T-helper 2 cell treated with Interferon-gamma antibody and Interleukin-4, amounts not matched to agents 100 ng/mL and 5 ng/mL, for 36 hours (primary cell): Measurements from ENCODE around the gene CDC20B. TPM values are rescaled to one million over a fixed set of nuclear protein-coding genes. Genes with fewer than 3 reads are reported as not detected.
"Not testable (repeated sequence)": the region's sequence is repeated elsewhere in the genome, so short reads cannot be mapped to it uniquely, and the experiment has no call there.

Experiments
- intact Hi-C: fragments of 100-400 bp; cut with micrococcal nuclease; formaldehyde crosslinking; loops from one replicate; pipeline ENCODE4 v1.15.1; 2023
- total RNA-seq: library from RNA; stranded (reverse); gene quantifications from 2 replicates; pipeline ENCODE4 v1.2.3, GENCODE V29; 2022

Gene CDC20B
- total RNA-seq, 1 donor from 2014 or later, result 0.14 TPM

- intact Hi-C loops, result loop anchor here (5.0 kb wide), 1 partner anchor 103 kb away; no protein-coding TSS in a partner anchor
These were observed 67.9 kb downstream of the CDC20B start for GRCh38 chr5:55104946-55105701.

GRCh38 chr5:55104036-55104772, 68.8 kb downstream of the CDC20B start:
- intact Hi-C loops, result loop anchor here (5.0 kb wide), 1 partner anchor 102 kb away; no protein-coding TSS in a partner anchor

- intact Hi-C loops, result loop anchor here (1.0 to 5.0 kb wide), 8 partner anchors 32 to 200 kb away; no protein-coding TSS in a partner anchor
These were observed 70.6 kb downstream of the CDC20B start, which contains the start of gene GZMA for GRCh38 chr5:55102348-55102747. TSS of gene GZMA (plus strand) at chr5:55102646. CDS start at chr5:55102683, 37 bp downstream.

- intact Hi-C loops, result loop anchor here (1.0 to 5.0 kb wide), 9 partner anchors 29 to 199 kb away; no protein-coding TSS in a partner anchor
These were observed 71.3 kb downstream of the CDC20B start for GRCh38 chr5:55101556-55102276.

GRCh38 chr5:55101148-55101547, 71.8 kb downstream of the CDC20B start:
- intact Hi-C loops, result loop anchor here (1.0 to 5.0 kb wide), 2 partner anchors 29 to 99 kb away; no protein-coding TSS in a partner anchor

GRCh38 chr5:55096861-55097260, 76.1 kb downstream of the CDC20B start:
- intact Hi-C loops, result loop anchor here (1.0 kb wide), 1 partner anchor 35 kb away; no protein-coding TSS in a partner anchor

- intact Hi-C loops, result loop anchor here (1.0 kb wide), 1 partner anchor 34 kb away; no protein-coding TSS in a partner anchor
These were observed 76.8 kb downstream of the CDC20B start for GRCh38 chr5:55096182-55096581.

- intact Hi-C loops, result not testable (repeated sequence)
These were observed 82.0 kb downstream of the CDC20B start for GRCh38 chr5:55091011-55091410.

GRCh38 chr5:55089301-55089700, 83.7 kb downstream of the CDC20B start:
- intact Hi-C loops, result not testable (repeated sequence)

GRCh38 chr5:55081541-55081940, 91.4 kb downstream of the CDC20B start:
- intact Hi-C loops, result no loop called here

- intact Hi-C loops, result loop anchor here (2.0 kb wide), 2 partner anchors 62 to 74 kb away; no protein-coding TSS in a partner anchor
These were observed 99.8 kb downstream of the CDC20B start for GRCh38 chr5:55073211-55073610.

- intact Hi-C loops, result loop anchor here (1.0 to 2.0 kb wide), 5 partner anchors 10 to 74 kb away; no protein-coding TSS in a partner anchor
These were observed 100.3 kb downstream of the CDC20B start for GRCh38 chr5:55072666-55073065.

GRCh38 chr5:55071413-55071812, 101.6 kb downstream of the CDC20B start:
- intact Hi-C loops, result no loop called here

- intact Hi-C loops, result no loop called here
These were observed 102.0 kb downstream of the CDC20B start for GRCh38 chr5:55070968-55071367.

GRCh38 chr5:55066277-55066676, 106.7 kb downstream of the CDC20B start:
- intact Hi-C loops, result no loop called here

GRCh38 chr5:55064523-55064922, 108.5 kb downstream of the CDC20B start:
- intact Hi-C loops, result no loop called here

- intact Hi-C loops, result loop anchor here (2.0 kb wide), 3 partner anchors 71 to 161 kb away; no protein-coding TSS in a partner anchor
These were observed 109.1 kb downstream of the CDC20B start for GRCh38 chr5:55063899-55064298.

- intact Hi-C loops, result loop anchor here (2.0 kb wide), 3 partner anchors 71 to 161 kb away; no protein-coding TSS in a partner anchor
These were observed 109.6 kb downstream of the CDC20B start for GRCh38 chr5:55063220-55063863.
